ENCODE results near the gene NCOA7.
A peak's percentile ranks its signal among the peaks of the same experiment; 100 is the strongest.
"Not testable (repeated sequence)": the region's sequence is repeated elsewhere in the genome, so short reads cannot be mapped to it uniquely, and the experiment has no call there.

Gene NCOA7

GRCh38 chr6:125944896-125945295 is 154.1 kb downstream of the NCOA7 start:
- H3K9me3 Mint-ChIP-seq: no peaks in the 10 kb centered on the region
- no peaks in the 10 kb centered on the region for H3K36me3 Mint-ChIP-seq (ENCODE audit: low read depth)
- H3K4me1 Mint-ChIP-seq (ENCODE audit: low read depth): peaks cover 16% of the 10 kb centered on the region
- no peak overlapping the region for H3K4me3 Mint-ChIP-seq
- H3K27me3 Mint-ChIP-seq: peaks cover 4% of the 10 kb centered on the region
- DNase-seq: no peak
- H3K27ac Mint-ChIP-seq: no peak overlapping the region

GRCh38 chr6:125945378-125946141 is 154.8 kb downstream of the NCOA7 start:
- Mint-ChIP-seq H3K27ac (no peak overlapping the region), H3K9me3 (no peaks in the 10 kb centered on the region), H3K4me1 (ENCODE audit: low read depth) (peaks cover 16% of the 10 kb centered on the region), H3K27me3 (peaks cover under 1% of the 10 kb centered on the region), H3K36me3 (ENCODE audit: low read depth) (no peaks in the 10 kb centered on the region), H3K4me3 (no peak overlapping the region)
- DNase-seq: no peak

- Mint-ChIP-seq H3K27me3 (peaks cover 4% of the 10 kb centered on the region), H3K4me1 (ENCODE audit: low read depth) (peaks cover 16% of the 10 kb centered on the region), H3K4me3 (no peak overlapping the region), H3K36me3 (ENCODE audit: low read depth) (no peaks in the 10 kb centered on the region), H3K9me3 (no peaks in the 10 kb centered on the region), H3K27ac (no peak overlapping the region)
- no peak for DNase-seq
Measured at GRCh38 chr6:125947615-125948014, 156.9 kb downstream of the NCOA7 start.

GRCh38 chr6:125948455-125948854 is 157.7 kb downstream of the NCOA7 start:
- Mint-ChIP-seq H3K4me3 (no peak overlapping the region), H3K36me3 (ENCODE audit: low read depth) (no peaks in the 10 kb centered on the region), H3K4me1 (ENCODE audit: low read depth) (peaks cover 15% of the 10 kb centered on the region), H3K27ac (no peak overlapping the region), H3K27me3 (peaks cover 4% of the 10 kb centered on the region), H3K9me3 (no peaks in the 10 kb centered on the region)
- DNase-seq: no peak

GRCh38 chr6:125949069-125949468 is 158.3 kb downstream of the NCOA7 start:
- no peaks in the 10 kb centered on the region for H3K36me3 Mint-ChIP-seq (ENCODE audit: low read depth)
- peaks cover 4% of the 10 kb centered on the region for H3K27me3 Mint-ChIP-seq
- H3K27ac Mint-ChIP-seq: no peak overlapping the region
- H3K4me3 Mint-ChIP-seq: no peak overlapping the region
- peaks cover 9% of the 10 kb centered on the region for H3K4me1 Mint-ChIP-seq (ENCODE audit: low read depth)
- H3K9me3 Mint-ChIP-seq: no peaks in the 10 kb centered on the region
- DNase-seq: no peak

- no peak overlapping the region for H3K27ac Mint-ChIP-seq
- no peak for DNase-seq
- no peaks in the 10 kb centered on the region for H3K9me3 Mint-ChIP-seq
- H3K4me3 Mint-ChIP-seq: no peak overlapping the region
- H3K36me3 Mint-ChIP-seq (ENCODE audit: low read depth): no peaks in the 10 kb centered on the region
- H3K4me1 Mint-ChIP-seq (ENCODE audit: low read depth): peaks cover 6% of the 10 kb centered on the region
- H3K27me3 Mint-ChIP-seq: peaks cover 4% of the 10 kb centered on the region
Measured at GRCh38 chr6:125950293-125950692, 159.5 kb downstream of the NCOA7 start.

GRCh38 chr6:125950716-125951115 is 160.0 kb downstream of the NCOA7 start:
- H3K9me3 Mint-ChIP-seq; H3K36me3 Mint-ChIP-seq (ENCODE audit: low read depth); H3K27me3 Mint-ChIP-seq; H3K4me3 Mint-ChIP-seq; DNase-seq; H3K27ac Mint-ChIP-seq; H3K4me1 Mint-ChIP-seq (ENCODE audit: low read depth): not testable (repeated sequence)

GRCh38 chr6:125951323-125951722 is 160.6 kb downstream of the NCOA7 start:
- H3K36me3 Mint-ChIP-seq (ENCODE audit: low read depth): no peaks in the 10 kb centered on the region
- no peak for DNase-seq
- peaks cover 8% of the 10 kb centered on the region for H3K4me1 Mint-ChIP-seq (ENCODE audit: low read depth)
- no peaks in the 10 kb centered on the region for H3K9me3 Mint-ChIP-seq
- H3K27me3 Mint-ChIP-seq: peaks cover 4% of the 10 kb centered on the region
- no peak overlapping the region for H3K27ac Mint-ChIP-seq
- H3K4me3 Mint-ChIP-seq: no peak overlapping the region

- Mint-ChIP-seq H3K36me3 (ENCODE audit: low read depth) (no peaks in the 10 kb centered on the region), H3K27me3 (peaks cover 4% of the 10 kb centered on the region), H3K27ac (no peak overlapping the region), H3K4me3 (no peak overlapping the region), H3K4me1 (ENCODE audit: low read depth) (peaks cover 7% of the 10 kb centered on the region), H3K9me3 (no peaks in the 10 kb centered on the region)
- DNase-seq: no peak
Measured at GRCh38 chr6:125952764-125953501, 162.2 kb downstream of the NCOA7 start.

- no peak overlapping the region for H3K4me3 Mint-ChIP-seq
- H3K27ac Mint-ChIP-seq: no peak overlapping the region
- H3K36me3 Mint-ChIP-seq (ENCODE audit: low read depth): no peaks in the 10 kb centered on the region
- H3K4me1 Mint-ChIP-seq (ENCODE audit: low read depth): peaks cover 7% of the 10 kb centered on the region
- no peaks in the 10 kb centered on the region for H3K9me3 Mint-ChIP-seq
- H3K27me3 Mint-ChIP-seq: peaks cover 4% of the 10 kb centered on the region
- no peak for DNase-seq
Measured at GRCh38 chr6:125953502-125953875, 162.7 kb downstream of the NCOA7 start.

- DNase-seq: no peak
- Mint-ChIP-seq H3K4me3 (no peak overlapping the region), H3K27me3 (peaks cover 4% of the 10 kb centered on the region), H3K9me3 (no peaks in the 10 kb centered on the region), H3K27ac (no peak overlapping the region), H3K4me1 (ENCODE audit: low read depth) (peaks cover 7% of the 10 kb centered on the region), H3K36me3 (ENCODE audit: low read depth) (no peaks in the 10 kb centered on the region)
Measured at GRCh38 chr6:125954735-125955339, 164.1 kb downstream of the NCOA7 start.

- Mint-ChIP-seq H3K27me3 (peaks cover 4% of the 10 kb centered on the region), H3K27ac (no peak overlapping the region), H3K4me3 (no peak overlapping the region), H3K4me1 (ENCODE audit: low read depth) (peaks cover 9% of the 10 kb centered on the region), H3K36me3 (ENCODE audit: low read depth) (peaks cover 3% of the 10 kb centered on the region), H3K9me3 (no peaks in the 10 kb centered on the region)
- no peak for DNase-seq
Measured at GRCh38 chr6:125955973-125956372, 165.2 kb downstream of the NCOA7 start.

GRCh38 chr6:125956506-125957390 is 166.0 kb downstream of the NCOA7 start, which contains the start of gene HINT3:
HINT3 (plus strand) TSS chr6:125956770; CDS start chr6:125956978, 208 bp downstream.
- no peak within 1 kb of the TSS for H3K4me3 Mint-ChIP-seq
- DNase-seq: peak; percentile 99
- peaks cover 6% of the 10 kb centered on the region for H3K36me3 Mint-ChIP-seq (ENCODE audit: low read depth)
- no peaks in the 10 kb centered on the region for H3K9me3 Mint-ChIP-seq
- peaks cover 13% of the 10 kb centered on the region for H3K4me1 Mint-ChIP-seq (ENCODE audit: low read depth)
- peaks cover 4% of the 10 kb centered on the region for H3K27me3 Mint-ChIP-seq
- H3K27ac Mint-ChIP-seq: no peak within 1 kb of the TSS

GRCh38 chr6:125957391-125957693 is 166.6 kb downstream of the NCOA7 start:
- peaks cover 15% of the 10 kb centered on the region for H3K4me1 Mint-ChIP-seq (ENCODE audit: low read depth)
- H3K27me3 Mint-ChIP-seq: peaks cover 1% of the 10 kb centered on the region
- H3K4me3 Mint-ChIP-seq: no peak overlapping the region
- H3K27ac Mint-ChIP-seq: no peak overlapping the region
- H3K36me3 Mint-ChIP-seq (ENCODE audit: low read depth): peaks cover 6% of the 10 kb centered on the region
- H3K9me3 Mint-ChIP-seq: no peaks in the 10 kb centered on the region
- no peak for DNase-seq

All from activated T-cell treated with anti-CD3 and anti-CD28 coated beads, Interleukin-2, amount 50 U/mL, for 24 hours (primary cell).